ENCODE results near the gene JAKMIP3. TPM values are rescaled to one million over a fixed set of nuclear protein-coding genes. Genes with fewer than 3 reads are reported as not detected.
"Not testable (repeated sequence)": the region's sequence is repeated elsewhere in the genome, so short reads cannot be mapped to it uniquely, and the experiment has no call there.

Gene JAKMIP3
- total RNA-seq, 1 donor from 2014 or later: 0.17 TPM

- peaks cover 12% of the 10 kb centered on the region for H3K27me3 Mint-ChIP-seq
- no peaks in the 10 kb centered on the region for H3K4me1 Mint-ChIP-seq (ENCODE audit: low read depth)
Measured at GRCh38 chr10:132077091-132077490, 11.3 kb downstream of the JAKMIP3 start.

DNA sequence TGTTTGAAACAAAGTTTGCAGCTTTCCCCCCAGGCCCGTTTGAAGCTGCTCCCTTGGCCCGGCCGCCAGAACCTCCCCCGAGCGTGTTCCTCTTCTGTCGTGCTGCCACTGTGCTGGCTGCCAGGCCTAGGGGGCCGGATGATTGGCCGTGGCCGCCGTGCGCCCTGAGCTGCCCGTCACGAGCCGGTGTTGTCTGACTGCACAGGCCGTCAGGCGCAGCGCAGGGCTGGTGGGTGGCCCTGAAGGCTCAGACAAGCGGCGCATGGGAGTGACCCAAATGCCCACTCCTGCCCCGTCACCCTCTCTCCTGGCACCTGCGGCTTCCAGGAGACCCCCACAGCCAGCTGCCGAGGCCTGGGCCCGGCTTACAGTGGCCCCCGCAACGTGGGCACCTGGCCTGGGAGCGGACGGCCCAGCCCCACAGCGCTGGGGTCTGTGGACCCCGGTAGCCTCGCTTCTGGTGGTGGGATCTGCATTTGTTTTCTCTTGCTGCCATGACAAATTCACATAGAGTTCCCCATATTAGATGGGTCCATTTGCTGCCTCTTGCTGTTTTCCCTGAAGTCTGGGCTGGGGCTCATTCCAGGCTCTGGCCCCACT lies 13.1 kb downstream of the JAKMIP3 start:
- Mint-ChIP-seq H3K9me3 (ENCODE audit: low read depth) (peaks cover 16% of the 10 kb centered on the region), H3K27me3 (peaks cover 9% of the 10 kb centered on the region), H3K4me3 (ENCODE audit: low read depth) (no peak overlapping the region), H3K4me1 (ENCODE audit: low read depth) (no peaks in the 10 kb centered on the region), H3K36me3 (ENCODE audit: insufficient read depth) (no peaks in the 10 kb centered on the region), H3K27ac (no peak overlapping the region)
- no peak for DNase-seq (ENCODE audit: low spot score, unreplicated experiment)
- no peak for TF ChIP-seq CTCF (IDR thresholded peaks at IDR 0.05; ENCODE audit: unreplicated experiment)

More at GRCh38 chr10:132077091-132077490, 11.3 kb downstream of the JAKMIP3 start:
- no peak overlapping the region for H3K4me3 Mint-ChIP-seq (ENCODE audit: low read depth)
- H3K36me3 Mint-ChIP-seq (ENCODE audit: insufficient read depth): no peaks in the 10 kb centered on the region
- TF ChIP-seq CTCF (IDR thresholded peaks at IDR 0.05; ENCODE audit: unreplicated experiment): no peak
- no peak overlapping the region for H3K27ac Mint-ChIP-seq
- peaks cover 11% of the 10 kb centered on the region for H3K9me3 Mint-ChIP-seq (ENCODE audit: low read depth)
- no peak for DNase-seq (ENCODE audit: low spot score, unreplicated experiment)

- H3K36me3 Mint-ChIP-seq (ENCODE audit: insufficient read depth); DNase-seq (ENCODE audit: low spot score, unreplicated experiment): not testable (repeated sequence)
Measured at GRCh38 chr10:132084384-132084783, 18.6 kb downstream of the JAKMIP3 start.

DNA sequence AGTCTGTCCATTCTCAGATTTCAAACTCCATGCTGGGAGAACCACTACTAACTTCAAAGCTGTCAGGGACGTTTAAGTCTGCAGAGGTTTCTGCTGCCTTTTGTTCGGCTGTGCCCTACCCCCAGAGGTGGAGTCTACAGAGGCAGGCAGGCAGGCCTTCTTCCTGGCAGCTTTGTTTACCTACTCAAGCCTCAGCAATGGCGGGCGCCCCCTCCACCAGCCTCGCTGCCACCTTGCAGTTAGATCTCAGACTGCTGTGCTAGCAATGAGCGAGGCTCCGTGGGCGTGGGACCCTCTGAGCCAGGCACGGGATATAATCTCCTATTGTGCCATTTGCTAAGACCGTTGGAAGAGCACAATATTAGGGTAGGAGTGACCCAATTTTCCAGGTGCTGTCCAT lies 27.5 kb downstream of the JAKMIP3 start:
- H3K4me3 Mint-ChIP-seq (ENCODE audit: low read depth); H3K27ac Mint-ChIP-seq; H3K36me3 Mint-ChIP-seq (ENCODE audit: insufficient read depth); DNase-seq (ENCODE audit: low spot score, unreplicated experiment); H3K9me3 Mint-ChIP-seq (ENCODE audit: low read depth); H3K4me1 Mint-ChIP-seq (ENCODE audit: low read depth): not testable (repeated sequence)
- peaks cover 20% of the 10 kb centered on the region for H3K27me3 Mint-ChIP-seq

More at GRCh38 chr10:132084384-132084783, 18.6 kb downstream of the JAKMIP3 start:
- peaks cover 19% of the 10 kb centered on the region for H3K9me3 Mint-ChIP-seq (ENCODE audit: low read depth)
- H3K4me3 Mint-ChIP-seq (ENCODE audit: low read depth); H3K4me1 Mint-ChIP-seq (ENCODE audit: low read depth); H3K27ac Mint-ChIP-seq; H3K27me3 Mint-ChIP-seq: not testable (repeated sequence)

DNA sequence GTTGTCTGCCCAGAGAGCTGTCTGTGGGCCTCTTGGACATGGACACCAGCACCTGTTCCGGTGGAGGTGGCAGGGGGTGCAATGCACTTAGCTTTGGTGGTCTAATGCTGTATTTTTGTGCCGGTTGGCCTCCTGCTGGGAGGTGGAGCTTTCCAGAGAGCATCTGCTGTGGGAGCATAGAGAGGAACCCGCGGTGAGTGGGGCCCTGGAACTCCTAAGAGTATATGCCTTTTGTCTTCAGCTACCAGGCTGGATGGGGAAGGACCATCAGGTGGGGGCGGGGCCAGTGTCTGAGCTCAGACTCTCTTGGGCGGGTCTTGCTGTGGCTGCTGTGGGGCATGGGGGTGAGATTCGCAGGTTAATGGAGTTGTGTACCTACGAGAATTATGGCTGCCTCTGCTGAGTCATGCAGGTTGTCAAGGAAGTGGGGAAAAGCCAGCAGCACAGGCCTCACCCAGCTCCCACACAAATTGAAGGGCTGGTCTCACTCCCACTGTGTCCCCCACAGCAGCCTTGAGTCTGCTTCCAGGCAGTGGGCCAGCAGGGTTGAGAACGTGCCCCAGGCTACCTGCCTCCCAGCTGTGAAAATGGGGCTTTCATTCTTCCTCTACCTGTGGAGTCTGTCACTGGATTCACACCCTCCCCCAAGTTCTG lies 29.0 kb downstream of the JAKMIP3 start:
- TF ChIP-seq CTCF (IDR thresholded peaks at IDR 0.05; ENCODE audit: unreplicated experiment): no peak
- H3K27me3 Mint-ChIP-seq: peaks cover 21% of the 10 kb centered on the region
- H3K9me3 Mint-ChIP-seq (ENCODE audit: low read depth): peaks cover 4% of the 10 kb centered on the region
- DNase-seq (ENCODE audit: low spot score, unreplicated experiment): no peak
- no peaks in the 10 kb centered on the region for H3K36me3 Mint-ChIP-seq (ENCODE audit: insufficient read depth)
- no peaks in the 10 kb centered on the region for H3K4me1 Mint-ChIP-seq (ENCODE audit: low read depth)
- H3K4me3 Mint-ChIP-seq (ENCODE audit: low read depth): no peak overlapping the region
- no peak overlapping the region for H3K27ac Mint-ChIP-seq

DNA sequence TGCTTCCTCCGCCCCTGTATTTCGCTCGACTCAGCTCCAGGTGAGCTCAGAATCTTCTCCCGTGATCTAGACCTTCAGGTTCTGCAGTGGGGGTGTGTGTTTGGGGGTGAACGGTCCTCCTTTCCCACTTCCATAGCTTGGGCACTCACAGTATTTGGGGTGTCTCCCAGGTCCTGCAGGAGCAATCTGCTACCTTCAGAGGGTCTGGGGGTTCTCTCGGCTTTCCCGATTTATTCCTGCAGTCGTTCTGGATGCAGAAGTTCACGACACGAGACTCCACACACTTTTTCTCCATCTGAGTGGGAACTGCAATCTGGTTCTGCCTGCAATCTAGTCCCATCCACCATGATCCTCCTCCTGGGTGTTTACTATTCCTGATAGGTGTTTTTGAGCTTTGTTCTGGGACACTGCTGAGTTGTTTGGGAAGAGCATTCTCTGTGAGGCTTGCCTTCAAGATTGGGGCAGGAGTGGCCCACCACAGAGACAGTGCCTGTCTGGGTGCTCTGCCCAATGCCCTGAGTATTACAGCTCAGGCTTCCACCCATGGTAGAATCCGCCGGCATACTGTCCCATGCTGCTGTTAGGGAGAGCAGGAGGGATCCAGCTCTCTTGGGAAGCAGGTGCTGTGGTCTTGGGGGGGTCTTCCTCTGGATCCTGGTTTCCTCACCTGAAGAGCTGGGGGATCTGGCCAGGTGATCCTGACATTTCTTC lies 29.8 kb downstream of the JAKMIP3 start:
- peaks cover 19% of the 10 kb centered on the region for H3K27me3 Mint-ChIP-seq
- no peak for TF ChIP-seq CTCF (IDR thresholded peaks at IDR 0.05; ENCODE audit: unreplicated experiment)
- H3K4me1 Mint-ChIP-seq (ENCODE audit: low read depth): no peaks in the 10 kb centered on the region
- no peak for DNase-seq (ENCODE audit: low spot score, unreplicated experiment)
- peak overlapping the region; percentile 40 for H3K27ac Mint-ChIP-seq
- no peaks in the 10 kb centered on the region for H3K36me3 Mint-ChIP-seq (ENCODE audit: insufficient read depth)
- H3K4me3 Mint-ChIP-seq (ENCODE audit: low read depth): no peak overlapping the region
- H3K9me3 Mint-ChIP-seq (ENCODE audit: low read depth): peaks cover 4% of the 10 kb centered on the region

Measured in progenitor cell of endocrine pancreas (in vitro differentiated cells).